Epithelial cell of prostate (primary cell): Measurements from ENCODE around the gene DPM3.
"Not testable (repeated sequence)": the region's sequence is repeated elsewhere in the genome, so short reads cannot be mapped to it uniquely, and the experiment has no call there.

Source experiments
- DNase-seq: peaks from one replicate; pipeline ENCODE4 v3.0.0-alpha.2; 2011; ENCODE audit warnings: low read depth, low spot score
- H3K27ac ChIP-seq: fragments of 450-650 bp; 2 replicates; pipeline ENCODE4 v1.5.1; 2017; ENCODE audit warnings: mild to moderate bottlenecking

Gene DPM3

DNA sequence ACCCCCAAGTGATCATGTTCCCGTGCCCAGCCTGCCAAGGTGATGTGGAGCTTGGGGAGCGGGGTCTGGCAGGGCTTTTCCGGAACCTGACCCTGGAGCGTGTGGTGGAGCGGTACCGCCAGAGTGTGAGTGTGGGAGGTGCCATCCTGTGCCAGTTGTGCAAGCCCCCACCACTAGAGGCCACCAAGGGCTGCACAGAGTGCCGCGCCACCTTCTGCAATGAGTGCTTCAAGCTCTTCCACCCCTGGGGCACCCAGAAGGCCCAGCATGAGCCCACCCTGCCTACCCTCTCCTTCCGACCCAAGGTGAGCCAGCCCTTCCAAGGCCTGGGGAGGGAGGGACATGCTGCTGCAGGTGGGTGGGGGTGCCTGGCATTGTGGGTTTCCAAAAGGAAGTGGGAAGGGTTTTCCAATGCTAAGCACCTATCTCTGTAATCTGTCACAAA lies 35.6 kb upstream of the DPM3 start:
- peak overlapping the region; percentile 22 for H3K27ac ChIP-seq
- DNase-seq: no peak

GRCh38 chr1:155175281-155175926 lies 35.1 kb upstream of the DPM3 start:
- no peak for DNase-seq
- H3K27ac ChIP-seq: no peak overlapping the region

DNA sequence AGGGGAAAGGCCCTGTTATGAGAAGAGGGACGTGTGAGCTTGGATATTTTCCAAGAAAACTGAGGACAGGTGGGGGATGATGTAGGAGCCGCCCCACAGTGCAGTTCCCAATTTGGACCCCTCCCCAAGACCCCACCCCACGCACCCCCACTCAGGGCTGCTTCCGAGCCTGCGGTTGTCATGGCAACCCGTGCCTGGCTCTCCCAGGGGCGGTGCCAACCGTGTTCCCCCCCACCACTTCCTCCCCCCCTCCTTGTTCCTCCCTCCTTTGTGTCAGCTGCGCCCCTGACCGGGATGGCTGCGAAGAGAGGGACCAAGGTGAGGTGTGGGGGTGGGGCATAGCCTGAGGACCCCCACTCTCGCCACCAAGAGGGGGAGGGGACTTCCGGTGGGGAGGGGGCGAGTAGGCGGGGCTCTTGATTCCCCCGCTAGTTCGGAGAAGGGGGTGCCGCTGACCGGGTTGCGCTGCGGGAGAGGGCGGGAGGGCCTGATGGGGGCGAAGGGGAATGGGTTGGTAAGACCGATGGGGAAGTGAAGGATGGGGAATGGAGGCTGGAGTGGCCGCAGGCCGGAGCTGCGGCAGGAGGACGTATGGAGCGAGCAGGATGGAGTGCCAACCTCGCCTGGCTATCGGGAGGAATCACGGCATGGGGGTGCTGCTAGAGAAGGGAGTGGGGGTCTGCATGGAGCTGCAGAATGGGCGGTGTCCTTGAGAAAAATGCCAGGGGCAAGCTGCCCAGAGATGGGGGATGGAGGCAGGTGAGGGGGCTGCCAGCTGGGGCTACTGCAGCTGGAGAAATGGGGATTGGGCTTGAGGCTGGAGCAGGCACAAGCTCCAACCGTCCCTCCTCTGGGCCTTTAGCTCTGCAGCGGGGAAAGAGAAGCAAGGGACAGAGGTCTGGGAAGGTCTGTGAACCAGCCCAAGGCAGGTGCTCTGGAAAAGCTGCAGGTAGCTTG lies 34.3 kb upstream of the DPM3 start:
- H3K27ac ChIP-seq: peak overlapping the region; percentile 75
- no peak for DNase-seq

DNA sequence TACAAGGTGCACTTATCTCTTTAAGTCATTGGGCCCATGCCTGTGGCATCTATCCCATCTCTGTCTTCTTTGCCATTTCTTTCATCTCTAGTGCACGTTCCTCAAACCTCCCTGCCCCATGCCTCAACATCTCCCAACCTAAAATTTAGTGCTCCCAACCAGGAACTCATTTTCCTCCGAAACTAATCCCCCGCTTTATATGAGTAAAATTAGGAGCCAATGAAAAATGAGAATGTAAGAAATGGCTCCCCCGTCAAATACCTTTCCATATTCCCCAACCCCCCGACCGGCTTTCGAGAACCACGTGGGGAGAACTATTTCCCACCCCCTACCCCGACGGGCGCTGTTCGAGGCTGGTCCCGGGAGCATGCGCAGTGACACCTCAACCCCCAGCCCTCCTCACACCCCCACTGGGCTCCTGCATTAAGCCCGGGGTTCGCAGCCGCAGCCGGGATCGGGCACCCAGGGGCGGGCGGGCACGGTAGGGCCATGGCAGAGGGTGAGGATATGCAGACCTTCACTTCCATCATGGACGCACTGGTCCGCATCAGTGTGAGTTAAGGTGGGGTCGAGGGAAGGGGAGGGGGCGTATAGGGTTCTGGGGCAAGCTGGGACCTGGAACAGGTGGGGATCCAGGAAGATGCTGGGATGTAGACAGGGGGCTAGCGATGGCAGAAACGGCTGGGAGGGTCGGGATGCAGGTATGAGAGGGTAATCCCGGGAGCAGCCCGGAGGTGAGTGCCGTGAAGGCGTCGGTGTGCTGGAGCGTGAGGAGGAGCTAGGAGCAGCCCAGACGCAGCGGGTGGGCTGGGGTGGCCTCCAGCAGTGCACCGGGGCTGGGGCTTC lies 33.4 kb upstream of the DPM3 start, which contains the start of gene TRIM46:
Gene TRIM46 (plus strand): TSS at position 372 of the 846 bp plus-strand sequence. CDS start 118 bp downstream, at position 490.
- DNase-seq: no peak
- peak within 1 kb of the TSS; percentile 75 for H3K27ac ChIP-seq

DNA sequence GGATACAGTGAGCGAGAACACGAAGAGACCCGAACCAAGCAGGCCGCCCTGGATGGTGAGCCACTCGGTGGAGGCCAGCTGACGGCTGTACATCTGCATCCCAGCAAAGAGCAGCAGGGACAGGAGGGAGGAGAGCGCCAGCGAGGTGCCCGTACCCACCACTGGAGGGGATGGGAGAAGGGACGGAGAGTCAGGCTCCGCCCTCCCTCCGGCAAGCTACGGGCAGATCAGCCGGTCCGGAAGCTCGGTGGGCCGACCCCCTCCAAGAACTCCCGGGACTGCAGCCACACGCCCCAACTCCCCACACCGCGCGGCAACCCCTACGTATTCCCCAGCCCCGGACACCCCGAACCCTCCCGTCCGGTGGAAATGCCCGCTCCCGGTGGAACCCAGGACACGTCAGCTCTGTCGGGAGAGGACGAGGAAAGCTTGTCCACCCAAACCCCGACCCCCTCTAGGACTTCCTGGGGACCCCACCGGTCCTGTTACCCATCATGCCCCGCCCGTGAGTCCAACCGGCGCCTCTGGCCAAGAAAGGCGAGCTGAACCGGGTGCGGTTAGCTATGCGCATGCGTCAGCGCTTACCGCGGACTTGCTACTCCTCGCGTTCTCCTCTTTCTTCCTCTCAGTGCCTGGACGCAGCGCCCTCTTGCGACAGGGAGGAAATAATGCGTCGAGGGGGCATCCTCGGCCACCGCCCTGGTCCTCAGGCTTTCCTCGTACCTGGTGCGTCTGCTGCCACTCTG lies 32.6 kb upstream of the DPM3 start, which contains the start of gene KRTCAP2:
Gene KRTCAP2 (minus strand): TSS at position 573 of the 746 bp plus-strand sequence. CDS start 80 bp downstream, at position 493.
- H3K27ac ChIP-seq: peak within 1 kb of the TSS; percentile 75
- DNase-seq: peak; percentile 79

- no peak for DNase-seq
- H3K27ac ChIP-seq: peak overlapping the region; percentile 75
Observed at GRCh38 chr1:155171836-155172731, 31.8 kb upstream of the DPM3 start.

GRCh38 chr1:155170806-155171205 lies 30.5 kb upstream of the DPM3 start:
- no peak overlapping the region for H3K27ac ChIP-seq
- no peak for DNase-seq

- no peak overlapping the region for H3K27ac ChIP-seq
- no peak for DNase-seq
Observed at GRCh38 chr1:155170101-155170785, 29.9 kb upstream of the DPM3 start.

DNA sequence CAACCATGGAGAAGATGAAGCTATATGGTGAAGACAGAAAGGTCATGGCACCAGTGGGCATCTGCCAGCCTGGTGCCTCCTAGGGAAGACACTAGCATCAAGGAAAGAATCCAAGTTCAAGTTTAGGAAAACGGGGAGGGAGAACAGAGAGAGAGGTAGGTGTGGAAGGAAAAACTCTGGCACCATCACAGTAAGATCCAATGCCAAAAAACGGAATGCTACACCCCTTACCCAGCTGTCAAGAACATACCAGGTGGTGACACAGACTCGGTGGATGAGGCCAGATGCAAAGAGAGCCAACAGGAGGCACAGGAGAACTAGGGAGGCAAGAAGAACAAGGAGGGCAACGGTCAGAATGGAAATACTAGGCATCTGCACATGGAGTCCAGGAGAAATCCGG lies 29.2 kb upstream of the DPM3 start:
- no peak for DNase-seq
- H3K27ac ChIP-seq: no peak overlapping the region

GRCh38 chr1:155168456-155169210 lies 28.3 kb upstream of the DPM3 start:
- no peak overlapping the region for H3K27ac ChIP-seq
- DNase-seq: no peak

DNA sequence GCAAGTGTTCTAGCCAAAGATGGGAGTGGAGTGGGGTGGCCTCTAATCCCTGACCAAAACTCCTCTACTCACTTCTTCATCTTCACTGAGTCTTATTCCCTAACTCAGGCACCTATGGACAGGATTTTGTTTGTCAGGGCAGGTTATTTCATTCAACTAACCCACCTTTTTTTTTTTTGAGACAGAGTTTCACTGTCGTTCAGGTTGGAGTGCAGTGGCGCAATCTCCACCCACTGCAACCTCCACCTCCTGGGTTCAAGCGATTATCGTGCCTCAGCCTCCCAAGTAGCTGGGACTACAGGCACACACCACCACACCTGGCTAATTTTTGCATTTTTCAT lies 27.7 kb upstream of the DPM3 start:
- DNase-seq, H3K27ac ChIP-seq: not testable (repeated sequence)

GRCh38 chr1:155167166-155168104 lies 27.1 kb upstream of the DPM3 start:
- DNase-seq: no peak
- no peak overlapping the region for H3K27ac ChIP-seq

GRCh38 chr1:155166471-155167165 lies 26.3 kb upstream of the DPM3 start:
- no peak for DNase-seq
- no peak overlapping the region for H3K27ac ChIP-seq

GRCh38 chr1:155166051-155166470 lies 25.7 kb upstream of the DPM3 start:
- no peak overlapping the region for H3K27ac ChIP-seq

GRCh38 chr1:155164625-155165024 lies 24.3 kb upstream of the DPM3 start:
- DNase-seq, H3K27ac ChIP-seq: not testable (repeated sequence)

More at GRCh38 chr1:155166051-155166470, 25.7 kb upstream of the DPM3 start:
- no peak for DNase-seq

DNA sequence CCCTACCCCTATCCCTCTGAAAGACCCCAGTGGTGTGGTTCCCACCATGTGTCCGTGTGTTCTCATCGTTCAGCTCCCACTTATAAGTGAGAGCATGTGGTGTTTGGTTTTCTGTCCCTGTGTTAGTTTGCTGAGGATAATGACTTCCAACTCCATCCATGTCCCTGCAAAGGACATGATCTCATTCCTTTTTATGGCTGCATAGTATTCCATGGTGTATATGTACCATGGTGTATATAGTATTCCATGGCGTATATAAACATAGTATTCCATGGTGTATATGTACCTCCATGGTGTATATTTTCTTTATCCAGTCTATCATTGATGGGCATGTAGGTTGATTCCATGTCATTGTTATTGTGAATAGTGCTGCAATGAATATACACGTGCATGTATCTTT lies 23.5 kb upstream of the DPM3 start:
- DNase-seq: not testable (repeated sequence)

More for the DNA sequence above, 23.5 kb upstream of the DPM3 start:
- not testable (repeated sequence) for H3K27ac ChIP-seq
